ENCODE results near the gene TRIP6.
"Not testable (repeated sequence)": the region's sequence is repeated elsewhere in the genome, so short reads cannot be mapped to it uniquely, and the experiment has no call there.

The TRIP6 gene

GRCh38 chr7:100919779-100920437, 52.7 kb downstream of the TRIP6 start:
- DNase-seq: not testable (repeated sequence)

GRCh38 chr7:100921039-100921438, 53.9 kb downstream of the TRIP6 start:
- no peak for DNase-seq

All from stimulated activated CD4-positive, alpha-beta T cell treated with anti-CD3 and anti-CD28 coated beads, Interleukin-12 subunit alpha, Interleukin-12 subunit beta, amount 100 ng/mL, for 4 hours (primary cell).